Epithelial cell of esophagus (primary cell): ENCODE measurements around the gene NKX6-2.

ENCODE experiments used
- DNase-seq: peaks from one replicate; pipeline ENCODE4 v3.0.0; 2010; ENCODE audit warnings: low read depth
- H3K4me3 ChIP-seq: 2 replicates; pipeline ENCODE4 v1.5.1; 2011; ENCODE audit warnings: mild to moderate bottlenecking, low read length, control low read depth
- CTCF ChIP-seq: IDR thresholded peaks from 2 replicates; pipeline ENCODE4 v1.5.1; 2011; ENCODE audit warnings: low read depth, mild to moderate bottlenecking, low read length, control low read depth, inconsistent platforms; ENCODE audit not compliant: insufficient read depth; ENCODE audit errors: missing control alignments

The NKX6-2 gene

GRCh38 chr10:132811891-132812481 lies 26.0 kb upstream of the NKX6-2 start:
- H3K4me3 ChIP-seq, result no peak overlapping the region
- no peak for TF ChIP-seq CTCF
- DNase-seq, result no peak

GRCh38 chr10:132810807-132811700 lies 25.1 kb upstream of the NKX6-2 start:
- DNase-seq, result no peak
- TF ChIP-seq CTCF, result no peak
- no peak overlapping the region for H3K4me3 ChIP-seq

- DNase-seq, result no peak
- TF ChIP-seq CTCF, result no peak
- H3K4me3 ChIP-seq, result no peak overlapping the region
Measured at GRCh38 chr10:132810141-132810806, 24.3 kb upstream of the NKX6-2 start.

GRCh38 chr10:132809232-132810140 lies 23.5 kb upstream of the NKX6-2 start:
- TF ChIP-seq CTCF, result no peak
- H3K4me3 ChIP-seq, result no peak overlapping the region
- DNase-seq, result no peak

GRCh38 chr10:132808383-132809231 lies 22.7 kb upstream of the NKX6-2 start:
- TF ChIP-seq CTCF, result no peak
- no peak for DNase-seq
- no peak overlapping the region for H3K4me3 ChIP-seq

GRCh38 chr10:132807621-132808049 lies 21.7 kb upstream of the NKX6-2 start:
- DNase-seq, result no peak
- H3K4me3 ChIP-seq, result no peak overlapping the region
- TF ChIP-seq CTCF, result no peak
